Measurements from ENCODE around the gene NSG1. TPM values are rescaled to one million over a fixed set of nuclear protein-coding genes. Genes with fewer than 3 reads are reported as not detected.

NSG1 gene
- total RNA-seq, 1 donor from 2014 or later = 58.5 TPM

DNA sequence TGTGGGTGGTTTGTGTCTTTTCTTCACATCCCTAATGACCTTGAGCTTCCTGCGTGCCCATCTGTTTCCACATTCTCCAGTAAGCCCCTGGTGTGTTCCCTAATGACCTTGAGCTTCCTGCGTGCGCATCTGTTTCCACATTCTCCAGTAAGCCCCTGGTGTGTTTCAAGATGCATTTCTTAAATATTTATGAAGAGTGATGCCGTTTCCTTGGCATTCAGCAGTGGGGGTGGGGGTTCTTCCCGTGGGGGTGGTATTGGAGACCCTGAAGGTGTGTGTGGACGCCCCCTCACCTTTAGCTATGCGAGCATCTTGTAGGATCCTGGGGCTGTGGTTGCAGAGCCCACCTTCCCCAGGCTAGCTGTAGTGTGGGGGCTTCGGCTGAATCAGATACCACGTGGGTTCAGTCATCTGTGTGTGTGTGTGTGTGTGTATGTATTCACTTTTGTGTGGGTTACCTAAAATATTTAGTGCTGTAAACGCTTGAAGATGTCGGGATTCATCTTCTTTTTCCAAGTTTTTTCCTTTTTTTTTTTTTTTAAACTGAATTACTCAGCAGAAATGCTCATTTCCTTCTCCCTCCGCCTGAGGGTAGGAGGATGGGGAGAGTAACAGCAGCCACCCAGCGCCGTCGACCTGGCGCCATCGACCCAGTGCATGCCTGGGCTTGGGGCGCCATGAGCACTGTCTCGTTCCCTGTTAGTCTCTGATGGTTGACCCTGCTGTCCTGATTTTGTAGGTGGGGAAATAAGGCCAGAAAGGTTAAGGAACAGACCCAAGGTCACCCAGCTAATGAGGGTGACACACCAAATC lies 9.9 kb downstream of the NSG1 start:
- ATAC-seq = no peak

DNA sequence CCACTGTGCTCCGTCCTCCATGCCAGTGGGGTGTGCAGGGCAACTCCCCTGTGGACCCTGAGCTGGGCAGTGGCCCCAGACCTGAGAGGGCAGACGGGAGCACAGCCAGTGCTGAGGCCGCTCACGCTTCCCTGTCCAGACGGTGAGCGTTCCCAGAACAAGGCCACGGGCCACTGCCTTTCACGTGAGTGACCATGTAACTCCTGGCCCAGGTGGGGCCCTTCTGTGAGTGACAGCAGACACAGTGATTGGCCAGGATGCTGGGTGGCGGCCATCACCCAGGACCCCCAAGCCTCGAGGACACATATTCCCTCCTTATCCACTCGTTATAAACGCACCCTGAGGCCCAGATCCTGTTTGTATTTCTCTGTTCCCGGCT lies 10.5 kb downstream of the NSG1 start:
- ATAC-seq = no peak

GRCh38 chr4:4398430-4398829 lies 11.5 kb downstream of the NSG1 start:
- ATAC-seq = no peak

DNA sequence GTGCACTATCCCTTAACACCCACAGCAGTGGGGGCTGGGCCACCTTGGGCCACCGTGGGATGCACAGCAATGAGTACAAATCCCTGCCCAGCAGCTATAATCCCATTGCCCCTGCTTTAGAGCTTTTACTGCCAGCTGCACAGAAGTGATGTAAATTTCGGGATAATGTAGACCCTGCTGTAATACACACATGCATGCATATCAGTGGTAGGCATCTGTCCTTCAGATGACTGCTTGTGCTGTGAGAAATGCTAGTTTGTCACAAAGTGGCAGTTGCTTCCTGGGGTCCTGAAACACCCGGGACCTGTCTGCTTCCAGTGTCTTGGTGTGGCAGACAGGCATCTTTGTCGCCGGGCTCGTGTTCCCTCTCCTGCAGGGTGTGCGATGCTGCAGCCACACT lies 14.1 kb downstream of the NSG1 start:
- no peak for ATAC-seq

- peak; percentile 82 for ATAC-seq
These were observed 16.1 kb downstream of the NSG1 start for GRCh38 chr4:4402966-4403365.

DNA sequence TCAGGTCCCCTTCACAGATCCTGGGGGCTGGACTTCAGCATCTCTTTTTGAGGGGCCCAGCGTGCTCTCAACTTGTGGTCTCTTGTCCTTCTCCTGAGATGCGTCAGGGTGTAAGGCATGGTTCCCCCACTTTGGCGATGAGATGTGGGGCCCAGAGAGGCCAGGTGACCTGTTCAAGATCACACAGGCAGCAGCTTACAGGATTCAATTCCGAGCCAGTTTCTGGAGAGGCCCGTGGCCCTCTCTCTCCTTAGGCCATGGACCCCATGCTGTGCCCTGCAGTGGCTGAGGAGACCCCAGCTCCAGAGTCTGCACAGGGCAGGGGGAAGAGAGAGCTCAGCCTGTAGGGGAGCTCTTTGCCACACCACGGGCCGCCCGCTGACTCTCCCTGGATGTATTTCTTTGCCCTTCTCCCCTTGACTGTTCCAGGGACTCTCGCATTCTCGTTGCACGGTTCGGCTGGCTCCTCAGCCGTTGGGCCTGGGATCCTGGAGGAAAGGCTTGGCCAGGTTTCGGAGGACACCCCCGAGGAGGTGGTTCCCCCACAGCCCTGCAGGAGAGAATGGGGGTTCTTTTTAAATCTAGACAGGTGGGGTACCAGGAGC lies 18.6 kb downstream of the NSG1 start:
- ATAC-seq = no peak

DNA sequence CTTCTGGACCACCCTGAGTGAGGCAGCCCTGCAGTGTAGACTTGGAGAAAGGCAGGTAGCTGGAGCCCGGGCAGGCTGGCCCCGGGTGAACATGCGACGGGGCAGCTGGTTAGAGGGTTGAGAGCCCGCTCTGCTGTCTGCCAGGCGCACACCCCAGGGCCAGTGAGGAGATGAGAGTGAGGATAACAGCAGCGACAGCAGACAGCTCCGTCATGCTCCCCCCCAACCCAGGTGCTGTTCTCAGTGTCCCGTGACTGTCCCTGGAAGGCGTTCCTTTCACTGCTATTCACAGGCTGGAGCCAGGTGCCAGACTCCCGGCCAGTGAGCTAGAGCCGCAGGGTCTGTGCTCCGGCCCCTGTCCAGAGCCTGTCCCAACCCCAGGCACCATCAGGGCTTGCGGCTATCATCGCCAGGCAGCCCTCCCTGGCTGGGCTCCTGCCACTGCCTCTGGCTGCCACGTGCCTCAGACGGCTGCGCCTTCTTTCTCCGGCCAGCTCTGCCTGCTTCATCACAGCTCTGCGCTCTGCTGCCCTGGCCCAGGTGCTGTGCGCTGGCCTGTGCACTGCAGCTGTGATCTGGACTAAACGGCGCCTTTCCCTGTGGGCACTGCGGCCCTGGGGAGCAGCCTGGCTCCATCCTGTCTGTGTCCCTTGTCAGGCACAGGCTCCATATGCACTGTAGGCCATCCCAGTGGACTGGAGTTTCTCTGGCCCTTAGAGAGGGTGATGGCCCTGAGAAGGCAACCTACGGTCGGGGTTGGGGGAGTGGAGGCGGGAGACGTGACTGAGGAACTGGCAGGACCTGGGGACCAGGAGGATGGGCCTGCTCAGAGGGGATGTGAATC lies 19.8 kb downstream of the NSG1 start:
- ATAC-seq = no peak

DNA sequence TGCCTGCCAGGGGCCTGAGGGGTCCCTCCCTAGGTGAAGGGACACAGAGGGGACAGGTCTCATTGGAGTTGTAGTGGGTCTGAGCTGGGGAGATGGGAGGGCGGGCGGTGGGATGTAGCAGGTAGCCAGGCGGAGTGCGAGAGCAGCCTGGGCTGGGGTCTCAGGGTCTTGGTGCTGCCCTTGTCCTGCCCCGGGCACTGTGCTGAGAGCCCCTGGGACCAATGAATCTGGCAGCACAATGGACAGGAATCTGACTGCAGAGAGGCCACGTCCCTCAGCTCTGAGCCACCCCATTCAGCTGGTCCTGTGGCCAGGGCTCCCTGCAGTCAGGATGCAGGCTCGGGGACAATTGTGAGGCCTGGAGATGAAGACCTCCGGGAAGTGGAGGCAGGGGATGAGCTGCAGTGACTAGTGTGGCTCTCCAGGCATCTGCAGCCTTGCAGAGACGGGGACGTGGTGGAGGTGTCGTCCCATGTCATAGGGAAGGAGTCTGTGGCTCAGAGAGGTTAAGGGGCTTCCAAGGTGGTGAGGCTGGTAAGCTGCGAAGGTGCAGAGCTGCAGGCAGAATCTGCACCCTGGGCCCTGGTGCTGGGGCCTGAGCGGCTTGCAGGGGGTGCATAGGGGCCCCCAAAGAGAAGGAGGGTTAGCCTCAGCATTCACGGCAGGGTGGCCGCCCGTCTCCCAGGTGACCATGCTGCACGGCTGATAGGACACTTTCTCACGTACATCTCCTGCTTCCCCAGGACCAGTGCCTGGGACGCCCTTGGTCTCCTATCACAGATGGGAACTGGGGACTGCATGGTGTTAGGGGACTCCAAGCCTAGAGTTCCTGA lies 20.6 kb downstream of the NSG1 start:
- no peak for ATAC-seq

- peak; percentile 19 for ATAC-seq
These were observed 21.2 kb downstream of the NSG1 start for GRCh38 chr4:4408132-4408523.

- ATAC-seq = peak; percentile 59
These were observed 21.9 kb downstream of the NSG1 start for GRCh38 chr4:4408576-4409335.

- ATAC-seq = no peak
These were observed 22.7 kb downstream of the NSG1 start for GRCh38 chr4:4409416-4410115.

DNA sequence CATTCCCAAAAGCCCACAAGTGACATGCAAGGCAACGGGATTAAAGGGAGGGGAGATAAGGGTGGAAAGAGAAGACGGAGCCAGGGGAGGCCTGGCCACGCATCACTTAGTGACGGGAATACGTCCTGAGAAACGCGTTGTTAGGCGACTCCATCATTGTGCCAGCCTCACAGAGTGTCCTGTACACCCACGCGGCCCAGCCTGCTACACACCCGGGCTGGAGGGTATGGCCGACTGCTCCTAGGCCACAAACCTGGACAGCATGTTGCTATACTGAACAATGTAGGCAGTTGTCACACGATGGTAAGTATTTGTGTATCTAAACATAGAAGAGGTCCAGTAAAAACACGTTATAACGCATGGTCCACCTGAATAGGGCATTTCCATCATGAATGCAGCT lies 23.4 kb downstream of the NSG1 start:
- no peak for ATAC-seq

DNA sequence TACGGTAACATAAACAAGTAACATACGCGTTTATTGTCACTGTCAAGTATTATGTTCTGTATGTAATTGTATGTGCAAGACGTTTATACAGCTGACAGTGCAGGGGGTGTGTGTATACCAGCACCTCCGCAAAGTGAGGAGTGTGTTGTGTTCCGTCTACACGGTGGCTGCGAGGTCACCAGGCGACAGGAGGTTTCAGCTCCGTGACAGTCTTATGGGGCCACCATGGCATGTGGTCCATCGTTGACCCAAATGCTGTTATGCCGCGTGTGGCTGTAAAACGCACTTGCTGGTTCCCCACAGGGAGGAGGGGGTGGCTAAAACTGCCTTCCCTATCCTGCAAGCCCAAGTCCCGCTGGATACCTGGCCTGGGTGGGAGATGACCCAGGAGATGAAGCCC lies 25.0 kb downstream of the NSG1 start:
- no peak for ATAC-seq

GRCh38 chr4:4412641-4413372 lies 25.9 kb downstream of the NSG1 start:
- no peak for ATAC-seq

GRCh38 chr4:4413373-4413725 lies 26.4 kb downstream of the NSG1 start:
- no peak for ATAC-seq

DNA sequence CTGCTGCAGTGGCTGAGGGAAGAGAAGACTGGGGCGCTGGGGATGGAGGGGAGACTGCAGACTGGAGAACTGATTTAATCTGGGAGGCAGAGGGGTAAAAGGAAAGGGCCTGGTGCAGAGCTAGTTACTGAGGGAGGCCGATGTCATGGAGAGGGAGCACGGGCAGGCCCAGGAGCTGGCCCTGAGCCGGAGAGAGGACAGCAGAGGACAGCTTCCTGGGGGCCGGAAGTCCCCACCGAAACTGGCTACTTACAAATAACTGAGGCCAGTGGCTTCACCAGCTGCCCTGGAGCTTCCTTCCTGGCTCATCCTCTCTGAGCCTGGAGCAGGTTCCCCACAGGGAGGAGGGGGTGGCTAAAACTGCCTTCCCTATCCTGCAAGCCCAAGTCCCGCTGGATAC lies 26.9 kb downstream of the NSG1 start:
- ATAC-seq = no peak

DNA sequence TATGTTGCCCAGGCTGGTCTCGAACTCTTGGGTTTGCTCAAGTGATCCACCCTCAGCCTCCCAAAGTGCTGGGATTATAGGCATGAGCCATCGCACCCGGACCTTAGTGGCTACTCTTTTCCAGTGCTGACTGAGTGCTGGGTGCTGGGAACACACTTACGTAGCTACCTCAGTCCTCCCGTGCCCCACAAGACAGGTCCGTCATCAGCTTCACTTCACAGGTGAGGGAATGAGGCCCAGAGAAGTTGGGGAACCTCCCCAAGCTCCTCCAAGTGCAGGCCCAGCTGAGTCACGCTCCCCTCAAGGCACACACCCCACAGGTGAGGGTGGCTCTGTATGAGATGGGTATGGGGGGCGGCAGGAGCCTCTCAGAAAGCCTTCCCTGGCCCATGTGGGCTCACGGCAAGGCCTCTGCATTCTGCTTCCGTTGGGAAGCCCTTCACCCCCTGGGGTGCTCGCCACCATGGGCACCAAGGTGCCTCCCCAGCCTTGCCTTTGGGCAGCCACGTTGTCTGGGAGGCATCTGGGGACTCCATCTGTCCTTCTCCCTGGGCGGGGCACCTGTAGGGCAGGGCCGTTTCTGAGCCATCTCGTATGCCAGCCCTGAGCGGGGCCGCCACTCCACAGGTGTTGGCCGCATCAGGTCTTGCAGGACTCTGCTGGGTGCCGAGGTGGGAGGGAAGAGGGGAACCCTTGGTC lies 28.4 kb downstream of the NSG1 start:
- ATAC-seq = no peak

DNA sequence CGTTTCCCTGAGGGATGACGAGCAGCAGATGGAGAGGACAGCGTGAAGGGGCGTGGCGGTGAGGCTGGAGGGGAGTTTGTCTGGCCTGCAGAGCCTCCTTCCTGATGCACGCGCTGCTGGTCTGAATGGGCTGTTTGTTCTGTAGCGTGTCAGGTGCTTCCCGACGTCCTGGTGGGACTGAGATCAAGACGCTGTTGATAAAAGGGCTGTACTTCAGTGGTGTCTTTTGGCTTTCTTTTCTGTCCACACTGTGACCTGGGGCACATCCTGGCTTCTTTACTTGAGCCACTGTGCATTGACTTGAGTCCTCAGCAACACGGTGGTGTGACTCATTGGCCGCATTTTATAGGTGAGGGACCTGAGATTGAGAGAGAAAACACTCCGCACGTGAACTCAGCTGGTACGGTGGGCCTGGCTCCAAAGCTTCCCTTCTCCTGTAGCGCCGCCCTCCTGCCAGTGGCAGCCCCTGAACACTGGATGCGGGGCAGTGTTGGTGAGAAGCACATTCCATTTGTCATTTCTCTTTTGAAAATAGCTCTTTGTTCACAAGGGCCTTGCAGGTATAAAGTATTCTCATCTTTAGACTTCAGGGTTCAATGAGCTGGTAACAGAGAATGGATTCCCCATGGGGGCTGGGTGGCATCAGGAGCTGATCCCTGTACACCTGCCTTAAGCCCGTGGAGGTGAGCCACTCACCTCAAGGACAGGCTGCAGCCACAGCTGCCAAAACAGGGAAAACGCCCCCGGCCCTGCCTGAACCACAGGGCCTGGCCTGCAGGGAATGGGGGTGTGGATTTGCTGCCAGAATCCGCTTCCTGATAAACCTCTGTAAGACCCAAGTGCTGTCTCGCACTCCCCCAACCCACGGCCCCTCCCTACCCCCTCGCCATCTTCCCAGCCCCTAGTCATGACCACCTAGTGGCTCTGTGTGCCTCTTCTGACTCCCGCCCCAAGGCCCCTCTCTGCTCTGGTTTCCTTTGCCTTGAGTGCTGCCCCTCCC lies 29.2 kb downstream of the NSG1 start:
- no peak for ATAC-seq

- ATAC-seq = no peak
These were observed 30.1 kb downstream of the NSG1 start for GRCh38 chr4:4416981-4417380.

Measured in esophagus mucosa (tissue), 1 donor.